Right atrium auricular region (tissue), 2 donors: ENCODE measurements around the gene TNPO1. TPM values are rescaled to one million over a fixed set of nuclear protein-coding genes. Genes with fewer than 3 reads are reported as not detected.

Source experiments
- DNase-seq: peaks from one replicate; pipeline ENCODE4 v3.0.0-alpha.2; 2019; ENCODE audit warnings: low spot score
- H3K27ac ChIP-seq, 2 donors: fragments of 200-600 bp; sonication (generic); 1 replicate in 1 of 2; 2 replicates in 1 of 2; pipeline ENCODE4 v1.5.1; 2016 to 2019
- H3K27me3 ChIP-seq, 2 donors: fragments of 200-600 bp; sonication (generic); one replicate each; pipeline versions ENCODE4 v1.5.1 to v1.6.0; 2017 to 2019
- H3K36me3 ChIP-seq: fragments of 200-600 bp; sonication (generic); one replicate; pipeline ENCODE4 v1.5.1; 2016
- H3K4me1 ChIP-seq, 2 donors: fragments of 200-600 bp; sonication (generic); one replicate each; pipeline versions ENCODE4 v1.5.1 to v1.6.0; 2017 to 2019
- H3K4me3 ChIP-seq, 2 donors: fragments of 200-600 bp; sonication (generic); 1 replicate in 1 of 2; 2 replicates in 1 of 2; pipeline ENCODE4 v1.5.1; 2017 to 2019; ENCODE audit warnings: mild to moderate bottlenecking in 1 of 2, moderate library complexity in 1 of 2
- H3K9me3 ChIP-seq, 2 donors: fragments of 200-600 bp; sonication (generic); one replicate each; pipeline ENCODE4 v1.5.1; 2019
- total RNA-seq, 2 donors: library from RNA; depleted of rRNA; stranded (reverse); fragments of >200 nt; gene quantifications; one replicate each; pipeline ENCODE4 v1.1.0, GENCODE V29; 2016
- TF ChIP-seq, protein P1 (sequence below), 2 donors: fragments of 200-600 bp; sonication (generic); IDR thresholded peaks; one replicate each; pipeline ENCODE4 v1.5.1; 2019; ENCODE audit warnings: antibody characterized with exemption in 2 of 2

TNPO1 gene
- total RNA-seq, 2 donors from 2014 or later: 62.4 to 82.2 TPM

DNA sequence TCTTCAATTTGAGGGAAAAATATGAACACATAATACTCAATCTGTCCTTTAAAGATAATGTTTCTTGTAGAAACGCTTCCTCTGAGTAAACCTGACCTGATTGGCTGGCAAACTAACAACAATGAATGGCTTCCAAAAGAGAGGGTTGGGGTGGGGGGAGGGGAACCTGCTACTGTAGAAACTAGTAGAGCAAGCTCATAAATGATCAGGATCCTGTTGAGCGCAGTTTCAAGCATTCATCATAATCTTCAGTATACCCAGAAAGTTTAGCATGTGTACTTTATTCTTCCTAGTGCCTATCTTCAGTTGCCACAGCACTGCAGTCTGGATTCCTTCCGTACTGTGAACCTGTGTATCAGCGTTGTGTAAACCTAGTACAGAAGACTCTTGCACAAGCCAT lies 76.4 kb downstream of the TNPO1 start:
- peaks cover 79% of the 10 kb centered on the region for H3K36me3 ChIP-seq
- TF ChIP-seq, protein P1, sequence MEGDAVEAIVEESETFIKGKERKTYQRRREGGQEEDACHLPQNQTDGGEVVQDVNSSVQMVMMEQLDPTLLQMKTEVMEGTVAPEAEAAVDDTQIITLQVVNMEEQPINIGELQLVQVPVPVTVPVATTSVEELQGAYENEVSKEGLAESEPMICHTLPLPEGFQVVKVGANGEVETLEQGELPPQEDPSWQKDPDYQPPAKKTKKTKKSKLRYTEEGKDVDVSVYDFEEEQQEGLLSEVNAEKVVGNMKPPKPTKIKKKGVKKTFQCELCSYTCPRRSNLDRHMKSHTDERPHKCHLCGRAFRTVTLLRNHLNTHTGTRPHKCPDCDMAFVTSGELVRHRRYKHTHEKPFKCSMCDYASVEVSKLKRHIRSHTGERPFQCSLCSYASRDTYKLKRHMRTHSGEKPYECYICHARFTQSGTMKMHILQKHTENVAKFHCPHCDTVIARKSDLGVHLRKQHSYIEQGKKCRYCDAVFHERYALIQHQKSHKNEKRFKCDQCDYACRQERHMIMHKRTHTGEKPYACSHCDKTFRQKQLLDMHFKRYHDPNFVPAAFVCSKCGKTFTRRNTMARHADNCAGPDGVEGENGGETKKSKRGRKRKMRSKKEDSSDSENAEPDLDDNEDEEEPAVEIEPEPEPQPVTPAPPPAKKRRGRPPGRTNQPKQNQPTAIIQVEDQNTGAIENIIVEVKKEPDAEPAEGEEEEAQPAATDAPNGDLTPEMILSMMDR (IDR thresholded peaks at IDR 0.05): no peak

DNA sequence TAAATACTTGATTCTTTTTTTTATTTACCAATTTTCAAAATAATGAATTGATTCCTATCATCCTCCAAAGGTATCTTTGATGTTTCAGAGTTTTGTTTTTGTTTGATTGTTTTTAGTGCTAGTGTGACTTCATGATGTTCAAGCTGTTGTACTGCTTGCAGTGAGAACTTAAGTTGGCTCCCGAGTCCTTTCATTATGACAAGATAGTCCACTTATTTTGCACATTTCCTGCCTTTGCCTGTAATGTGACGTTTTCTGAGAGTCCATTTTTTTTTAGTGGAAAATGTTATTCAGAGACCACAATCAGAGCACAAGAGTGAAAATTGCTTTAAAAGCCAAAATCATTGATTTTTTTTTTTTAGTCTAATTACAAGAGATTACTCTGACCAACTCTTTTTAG lies 79.3 kb downstream of the TNPO1 start:
- Histone ChIP-seq H3K9me3 (no peaks in the 10 kb centered on the region), H3K27ac (no peak overlapping the region), H3K27me3 (no peaks in the 10 kb centered on the region), H3K36me3 (peaks cover 60% of the 10 kb centered on the region), H3K4me1 (no peaks in the 10 kb centered on the region), H3K4me3 (no peak overlapping the region)
- TF ChIP-seq, protein P1 (IDR thresholded peaks at IDR 0.05): no peak
- no peak for DNase-seq

More for the DNA sequence above, 76.4 kb downstream of the TNPO1 start:
- no peaks in the 10 kb centered on the region for H3K4me1 ChIP-seq
- H3K27ac ChIP-seq: no peak overlapping the region
- H3K9me3 ChIP-seq: no peaks in the 10 kb centered on the region
- no peak overlapping the region for H3K4me3 ChIP-seq
- H3K27me3 ChIP-seq: no peaks in the 10 kb centered on the region
- no peak for DNase-seq

DNA sequence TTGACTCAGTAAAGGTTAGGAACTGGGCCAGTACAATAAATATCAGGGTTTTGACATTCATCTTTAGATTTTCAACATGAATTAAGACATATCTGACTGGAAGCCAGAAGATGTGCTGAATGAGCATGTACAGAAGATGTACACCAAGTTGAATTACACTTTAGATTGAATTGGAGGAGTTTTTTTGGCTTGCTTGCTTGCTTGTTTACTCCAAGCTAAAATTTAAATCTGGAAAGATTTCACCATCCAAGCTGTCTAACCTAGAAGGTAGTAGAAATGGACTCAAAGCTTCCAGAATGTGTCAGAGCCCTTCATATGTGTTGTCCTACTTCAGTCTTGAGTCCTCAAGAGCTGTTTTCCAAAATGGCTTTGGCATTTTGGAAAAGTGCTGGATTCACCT lies 90.3 kb downstream of the TNPO1 start:
- no peaks in the 10 kb centered on the region for H3K4me1 ChIP-seq
- H3K36me3 ChIP-seq: peaks cover 74% of the 10 kb centered on the region
- H3K27ac ChIP-seq: no peak overlapping the region
- no peaks in the 10 kb centered on the region for H3K27me3 ChIP-seq
- H3K4me3 ChIP-seq: no peak overlapping the region
- no peaks in the 10 kb centered on the region for H3K9me3 ChIP-seq
- no peak for DNase-seq
- TF ChIP-seq, protein P1 (IDR thresholded peaks at IDR 0.05): no peak

DNA sequence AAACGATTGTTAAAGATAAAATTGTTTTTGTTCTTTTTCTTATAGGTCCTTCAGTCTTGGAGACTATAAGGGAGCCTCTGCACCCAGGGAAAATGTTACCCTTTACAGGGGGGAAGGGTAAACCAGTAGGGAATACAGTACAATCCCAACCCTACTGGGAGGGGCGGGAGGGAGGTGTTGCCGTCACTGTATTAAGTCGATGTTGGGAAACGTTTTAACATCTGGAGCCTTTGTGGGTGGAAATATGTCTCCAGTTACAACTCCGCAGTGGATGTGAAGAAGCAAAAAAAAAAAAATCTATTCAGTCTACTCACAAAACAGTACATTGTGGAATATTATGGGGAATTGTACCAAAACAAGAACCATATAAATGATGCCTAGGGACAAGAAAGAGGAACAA lies 92.2 kb downstream of the TNPO1 start:
- Histone ChIP-seq H3K4me3 (no peak overlapping the region), H3K36me3 (peaks cover 62% of the 10 kb centered on the region), H3K27ac (no peak overlapping the region), H3K27me3 (no peaks in the 10 kb centered on the region), H3K9me3 (no peaks in the 10 kb centered on the region), H3K4me1 (no peaks in the 10 kb centered on the region)
- TF ChIP-seq, protein P1 (IDR thresholded peaks at IDR 0.05): no peak
- DNase-seq: no peak

DNA sequence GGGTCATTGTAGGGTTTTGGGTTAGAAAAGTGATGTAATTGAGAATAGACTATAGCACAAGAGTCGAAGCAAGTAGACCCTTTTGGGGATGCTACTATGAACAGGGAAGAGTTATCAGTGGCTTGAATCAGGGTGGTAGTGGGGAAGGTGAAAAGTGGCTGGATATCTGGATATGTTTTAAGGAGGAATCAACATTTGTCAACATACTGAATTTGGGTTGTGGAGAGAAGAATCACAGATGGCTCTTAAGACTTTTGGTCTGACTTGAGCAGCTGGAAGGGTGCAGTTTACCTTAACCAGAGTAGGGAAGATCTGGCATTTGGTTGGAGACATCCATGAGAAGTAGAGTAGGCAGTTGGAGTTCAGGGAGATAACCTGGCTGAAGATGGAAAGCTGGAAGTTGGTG lies 100.9 kb downstream of the TNPO1 start:
- H3K4me1 ChIP-seq: no peaks in the 10 kb centered on the region
- H3K4me3 ChIP-seq: no peak overlapping the region
- TF ChIP-seq, protein P1 (IDR thresholded peaks at IDR 0.05): no peak
- H3K9me3 ChIP-seq: no peaks in the 10 kb centered on the region
- DNase-seq: no peak
- no peaks in the 10 kb centered on the region for H3K36me3 ChIP-seq
- no peaks in the 10 kb centered on the region for H3K27me3 ChIP-seq
- H3K27ac ChIP-seq: no peak overlapping the region

DNA sequence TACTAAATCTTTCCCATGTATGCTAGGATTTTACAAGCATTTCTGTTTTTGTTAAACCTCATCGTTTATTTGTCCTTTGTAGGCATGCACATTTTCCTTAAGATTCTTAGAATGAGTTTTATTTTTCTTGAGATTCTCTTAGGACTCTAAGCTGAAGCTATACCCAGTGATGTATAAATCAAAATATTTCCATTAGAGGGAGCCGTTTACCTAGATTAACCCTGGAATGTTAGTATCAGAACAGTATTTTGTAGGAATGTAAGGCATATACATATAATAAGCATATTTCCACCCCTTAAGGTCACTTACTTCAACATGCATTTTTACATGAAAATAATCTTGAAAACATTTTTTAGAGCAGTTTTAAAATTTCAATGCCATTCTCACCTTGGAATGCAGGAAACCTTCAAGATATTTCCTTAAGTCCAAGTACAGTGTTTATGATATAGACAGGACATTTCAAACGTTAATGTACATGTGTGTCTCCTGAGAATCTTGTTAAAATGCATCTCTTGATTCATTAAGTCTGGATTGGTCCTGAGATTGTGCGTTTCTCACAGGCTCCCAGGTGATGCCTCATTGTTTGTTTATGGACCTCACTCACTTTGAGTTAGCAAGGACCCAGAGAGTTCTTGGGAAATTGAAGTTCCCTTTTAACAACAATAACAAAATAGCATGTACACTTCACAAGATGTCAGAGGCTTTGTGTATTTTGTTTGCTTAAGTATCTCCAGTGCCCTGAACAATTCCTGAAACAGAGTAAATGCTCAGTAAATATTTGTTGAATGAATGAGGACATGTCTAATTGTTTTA lies 104.4 kb downstream of the TNPO1 start:
- no peak for DNase-seq
- H3K9me3 ChIP-seq: no peaks in the 10 kb centered on the region
- H3K4me1 ChIP-seq: no peaks in the 10 kb centered on the region
- H3K4me3 ChIP-seq: no peak overlapping the region
- TF ChIP-seq, protein P1 (IDR thresholded peaks at IDR 0.05): peak in 1 of 2 donors; percentile 48
- no peaks in the 10 kb centered on the region for H3K27me3 ChIP-seq
- H3K36me3 ChIP-seq: no peaks in the 10 kb centered on the region
- no peak overlapping the region for H3K27ac ChIP-seq
